GM12878 (cell line): ENCODE results near the gene ADARB1. TPM values are rescaled to one million over a fixed set of nuclear protein-coding genes. Genes with fewer than 3 reads are reported as not detected.

Experiments
- ATAC-seq: fragments of 200-7000 bp; cut with Tn5 transposase; 3 replicates; pipeline ENCODE4 v1.9.1; 2020; ENCODE audit warnings: mild to moderate bottlenecking, moderate library complexity
- BruUV-seq: library from RNA; stranded (reverse); fragments of 400-500 nt; replicated peaks from 2 replicates; lab custom pipeline; 2021; lab: Mats Ljungman, UMichigan
- CTCF ChIA-PET: fragments of 300-600 bp; sonication (Branson Sonifier 250); formaldehyde crosslinking; extraction: SDS; loops from one replicate; lab custom pipeline; 2021; ENCODE audit warnings: inconsistent platforms; lab: Yijun Ruan, JAX
- POLR2A ChIA-PET: fragments of 350-600 bp; formaldehyde crosslinking; extraction: SDS; loops from one replicate; lab custom pipeline; 2021; ENCODE audit warnings: inconsistent platforms; lab: Charles Lee
- RAD21 ChIA-PET: fragments of 300-600 bp; sonication (Branson Sonifier 250); formaldehyde crosslinking; loops from one replicate; lab custom pipeline; 2023; ENCODE audit warnings: antibody characterized with exemption; ENCODE audit not compliant: unreplicated experiment; lab: Charles Lee
- SMC1A ChIA-PET: fragments of 300-600 bp; sonication (Branson Sonifier 250); formaldehyde crosslinking; loops from one replicate; lab custom pipeline; 2023; ENCODE audit not compliant: unreplicated experiment, uncharacterized antibody; lab: Charles Lee
- DNase-seq: peaks from one replicate; pipeline ENCODE4 v3.0.0-alpha.2; 2011; ENCODE audit warnings: low read depth, low spot score
- FAIRE-seq: peaks from 3 replicates; lab custom pipeline; 2011; peaks lifted over from hg19 to GRCh38; lab: Jason Lieb, UNC
- H2AFZ ChIP-seq: 2 replicates; pipeline ENCODE4 v1.6.0; 2011; ENCODE audit warnings: low read depth, low read length, control low read depth; ENCODE audit not compliant: control insufficient read depth
- H3K27ac ChIP-seq: 2 replicates; pipeline ENCODE4 v1.5.1; 2011; ENCODE audit warnings: control low read depth; ENCODE audit not compliant: control insufficient read depth, insufficient read depth
- H3K27me3 ChIP-seq, 2 experiments: replicated peaks in 1 of 2; 2 replicates each; pipeline versions ENCODE4 v1.6.0 to v1.6.1; 2011; ENCODE audit warnings: low read length in 1 of 2; ENCODE audit not compliant: control insufficient read depth in 2 of 2, insufficient read depth in 2 of 2
- H3K36me3 ChIP-seq, 2 experiments: 2 replicates each; pipeline ENCODE4 v1.5.1; 2011; ENCODE audit warnings: low read length in 1 of 2; ENCODE audit not compliant: control insufficient read depth in 2 of 2, insufficient read depth in 2 of 2
- H3K4me1 ChIP-seq: 2 replicates; pipeline ENCODE4 v1.6.1; 2011; ENCODE audit warnings: mild to moderate bottlenecking, low read length, moderate library complexity, mixed read lengths; ENCODE audit not compliant: control insufficient read depth, insufficient read depth
- H3K4me2 ChIP-seq: 2 replicates; pipeline ENCODE4 v1.6.0; 2011; ENCODE audit warnings: control low read depth; ENCODE audit not compliant: control insufficient read depth, insufficient read depth
- H3K4me3 ChIP-seq: fragments of 200-600 bp; sonication (generic); 2 replicates; pipeline ENCODE4 v1.5.1; 2016
- H3K79me2 ChIP-seq: 2 replicates; pipeline ENCODE4 v1.6.0; 2011; ENCODE audit warnings: low read length; ENCODE audit not compliant: control insufficient read depth, insufficient read depth
- H3K9ac ChIP-seq: 2 replicates; pipeline ENCODE4 v1.8.0; 2011; ENCODE audit warnings: low read length, control low read depth, mixed read lengths; ENCODE audit not compliant: control insufficient read depth, insufficient read depth
- H3K9me3 ChIP-seq: replicated peaks from 3 replicates; pipeline ENCODE4 v1.5.1; 2011; ENCODE audit warnings: mild to moderate bottlenecking, low read length; ENCODE audit not compliant: control insufficient read depth, insufficient read depth
- H4K20me1 ChIP-seq: 2 replicates; pipeline ENCODE4 v1.6.0; 2011; ENCODE audit not compliant: control insufficient read depth, insufficient read depth
- LARP7 ChIP-seq: fragments of 450-650 bp; IDR thresholded peaks from 2 replicates; pipeline ENCODE4 v1.6.1; 2017; ENCODE audit warnings: mild to moderate bottlenecking
- NR2F1 ChIP-seq: fragments of 450-650 bp; conservative IDR thresholded peaks from 2 replicates; pipeline ENCODE4 v1.6.1; 2017; ENCODE audit warnings: mild to moderate bottlenecking
- RFX5 ChIP-seq: IDR thresholded peaks from 2 replicates; pipeline ENCODE4 v1.6.1; 2011; ENCODE audit warnings: low read depth, low read length, improper control_type of control experiment
- STAT1 ChIP-seq: fragments of 450-650 bp; conservative IDR thresholded peaks from 2 replicates; pipeline ENCODE4 v1.6.1; 2014; ENCODE audit warnings: antibody characterized with exemption, mild to moderate bottlenecking
- WGBS: methylation state at CpG from one replicate; pipeline ENCODE4 v1.1.6; 2016; ENCODE audit warnings: low lambda C conversion rate; ENCODE audit not compliant: insufficient replicate concordance, insufficient coverage; ENCODE audit errors: missing lambda C conversion rate; 5-methylcytosine and 5-hydroxymethylcytosine counted together
- in situ Hi-C: fragments of 300-500 bp; cut with MboI; formaldehyde crosslinking; loops from 9 replicates; pipeline ENCODE4 v1.14.3; 2018; ENCODE audit warnings: mixed read lengths
- intact Hi-C: fragments of 100-400 bp; cut with micrococcal nuclease; formaldehyde crosslinking; loops from one replicate; pipeline ENCODE4 v1.14.2; 2022; ENCODE audit not compliant: unreplicated experiment
- polyA plus RNA-seq, 11 experiments: library from polyadenylated mRNA; depleted of rRNA in 4 of 11; unstranded in 6 of 11; stranded (reverse) in 5 of 11; fragments of >200 nt; fragmentation: Nextera tagmentation in 4 of 11; fragmentation: Illumina TruSeq in 1 of 11; extraction: Ambion mirVana in 4 of 11; extraction: Trizol in 1 of 11; gene quantifications; 1 replicate in 1 of 11; 2 replicates in 10 of 11; pipeline versions ENCODE4 v1.2.1 to v1.2.3, GENCODE V29; 2011 to 2016; ENCODE audit warnings: inconsistent platforms in 2 of 11, missing spikeins in 2 of 11, low read depth in 1 of 11
- total RNA-seq, 4 experiments: library from RNA; depleted of rRNA in 3 of 4; stranded (reverse); fragments of >200 nt in 3 of 4; fragmentation: Illumina TruSeq in 1 of 4; extraction: Trizol in 1 of 4; gene quantifications; 2 replicates each; pipeline versions ENCODE4 v1.2.1 to v1.2.3, GENCODE V29; 2013 to 2021

Gene ADARB1
- total and polyA plus RNA-seq, 10 of the 15 experiments (the other 5 are each of a cell fraction or from before 2014, with no cell fraction given), result 5.7 to 61.7 (median 25.3) TPM

GRCh38 chr21:45031571-45032191 lies 42.7 kb upstream of the ADARB1 start:
- BruUV-seq, result no TSS peak
- in situ Hi-C loops, result no loop called here
- intact Hi-C loops, result no loop called here
- Histone ChIP-seq H3K4me1 (no peaks in the 10 kb centered on the region), H3K4me2 (no peak overlapping the region), H3K79me2 (no peaks in the 10 kb centered on the region), H3K27ac (no peak overlapping the region), H3K36me3 (no peaks in the 10 kb centered on the region), H4K20me1 (no peaks in the 10 kb centered on the region), H3K27me3 (no peaks in the 10 kb centered on the region; a peak in 3 of 4 replicates), H2AFZ (no peak overlapping the region), H3K9me3 (peaks cover 3% of the 10 kb centered on the region; the same call in 1 of the 3 replicates), H3K9ac (no peak overlapping the region)
- ATAC-seq (no peak), FAIRE-seq (no peak), DNase-seq (no peak)
- CTCF ChIA-PET, result no interaction called here
- 52% methylated on average over 22 of the region's 23 CpGs for WGBS
- RAD21 ChIA-PET, result no interaction called here
- TF ChIP-seq NR2F1, result no peak
- TF ChIP-seq, all 136 proteins: peak for 0
- POLR2A ChIA-PET, result no interaction called here
- no peak overlapping the region for H3K4me3 ChIP-seq
- SMC1A ChIA-PET, result interaction anchor here (0.8 kb wide), 1 partner anchor 97 kb away, joined by 3 read pairs; no protein-coding TSS in a partner anchor

GRCh38 chr21:45032332-45032731 lies 42.0 kb upstream of the ADARB1 start:
- ChIA-PET POLR2A (no interaction called here), RAD21 (no interaction called here), SMC1A (interaction anchor here (0.8 kb wide), 1 partner anchor 96 kb away, joined by 3 read pairs; no protein-coding TSS in a partner anchor), CTCF (no interaction called here)
- ATAC-seq (no peak), FAIRE-seq (no peak), DNase-seq (no peak)
- no TSS peak for BruUV-seq
- no peaks in the 10 kb centered on the region for H4K20me1 ChIP-seq
- WGBS, result 51% methylated on average over 11 of the region's 21 CpGs
- no peaks in the 10 kb centered on the region; a peak in 3 of 4 replicates for H3K27me3 ChIP-seq
- H2AFZ ChIP-seq, result no peak overlapping the region
- no peak overlapping the region for H3K27ac ChIP-seq
- H3K36me3 ChIP-seq, result no peaks in the 10 kb centered on the region
- H3K4me2 ChIP-seq, result no peak overlapping the region
- no peaks in the 10 kb centered on the region for H3K4me1 ChIP-seq
- intact Hi-C loops (no loop called here), in situ Hi-C loops (no loop called here)
- no peak overlapping the region for H3K4me3 ChIP-seq
- peaks cover 7% of the 10 kb centered on the region; the same call in 1 of the 3 replicates for H3K9me3 ChIP-seq
- TF ChIP-seq LARP7, result no peak
- TF ChIP-seq RFX5, result no peak
- TF ChIP-seq STAT1, result no peak
- no peaks in the 10 kb centered on the region for H3K79me2 ChIP-seq
- H3K9ac ChIP-seq, result no peak overlapping the region
